Measurements from ENCODE around the gene NDC80. TPM values are rescaled to one million over a fixed set of nuclear protein-coding genes. Genes with fewer than 3 reads are reported as not detected.
"Not testable (repeated sequence)": the region's sequence is repeated elsewhere in the genome, so short reads cannot be mapped to it uniquely, and the experiment has no call there.

Gene NDC80
- total and polyA plus RNA-seq, 4 donors, result 0.29 to 2.4 (median 1.6) TPM

GRCh38 chr18:2657788-2658458 lies 86.6 kb downstream of the NDC80 start:
- no peak for DNase-seq
- no peaks in the 10 kb centered on the region for H3K9me3 ChIP-seq (ENCODE audit: control insufficient read depth, low read length)
- no peak overlapping the region for H3K4me3 ChIP-seq (ENCODE audit: low read length in 2 of 2)
- 39 to 40% methylated on average over 12 of the region's 12 CpGs for WGBS, 2 donors
- H3K36me3 ChIP-seq (ENCODE audit: control insufficient read depth in 1 of 2, insufficient read depth in 2 of 2, low read length in 1 of 2), result no peaks in the 10 kb centered on the region
- ATAC-seq (ENCODE audit: low FRiP score), result no peak
- H3K27ac ChIP-seq (ENCODE audit: low read depth in 1 of 2, low read length in 2 of 2), result no peak overlapping the region
- intact Hi-C loops (cut with DNase I), result loop anchor here in 1 of 2 donors (10.0 kb wide), 1 partner anchor 1943 kb away; the partner anchor contains the start of gene ENOSF1
- H3K4me1 ChIP-seq (ENCODE audit: control insufficient read depth in 1 of 2, insufficient read depth in 2 of 2, low read length in 2 of 2), result no peaks in the 10 kb centered on the region
- H3K27me3 ChIP-seq (ENCODE audit: control insufficient read depth in 1 of 2, insufficient read depth in 2 of 2, low read length in 1 of 2), result no peaks in the 10 kb centered on the region

DNA sequence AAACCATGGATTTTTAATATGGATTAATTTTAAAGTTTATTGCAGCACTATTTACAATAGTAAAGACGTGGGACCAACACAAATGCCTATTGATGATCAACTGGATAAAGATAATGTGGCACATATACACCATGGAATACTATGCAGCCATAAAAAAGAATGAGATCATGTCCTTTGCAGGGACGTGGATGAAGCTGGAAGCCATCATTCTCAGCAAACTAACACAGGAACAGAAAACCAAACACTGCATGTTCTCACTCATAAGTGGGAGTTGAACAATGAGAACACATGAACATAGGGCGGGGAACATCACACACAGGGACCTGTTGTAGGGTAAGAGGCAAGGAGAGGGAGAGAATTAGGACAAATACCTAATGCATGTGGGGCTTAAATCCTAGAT lies 89.5 kb downstream of the NDC80 start:
- H3K27me3 ChIP-seq (ENCODE audit: control insufficient read depth in 1 of 2, insufficient read depth in 2 of 2, low read length in 1 of 2); H3K9me3 ChIP-seq (ENCODE audit: control insufficient read depth, low read length); DNase-seq; intact Hi-C loops (cut with DNase I); H3K36me3 ChIP-seq (ENCODE audit: control insufficient read depth in 1 of 2, insufficient read depth in 2 of 2, low read length in 1 of 2); H3K4me1 ChIP-seq (ENCODE audit: control insufficient read depth in 1 of 2, insufficient read depth in 2 of 2, low read length in 2 of 2); H3K27ac ChIP-seq (ENCODE audit: low read depth in 1 of 2, low read length in 2 of 2); H3K4me3 ChIP-seq (ENCODE audit: low read length in 2 of 2); ATAC-seq (ENCODE audit: low FRiP score): not testable (repeated sequence)
- WGBS, 2 donors, result 93 to 96% methylated on average over 3 of the region's 3 CpGs

DNA sequence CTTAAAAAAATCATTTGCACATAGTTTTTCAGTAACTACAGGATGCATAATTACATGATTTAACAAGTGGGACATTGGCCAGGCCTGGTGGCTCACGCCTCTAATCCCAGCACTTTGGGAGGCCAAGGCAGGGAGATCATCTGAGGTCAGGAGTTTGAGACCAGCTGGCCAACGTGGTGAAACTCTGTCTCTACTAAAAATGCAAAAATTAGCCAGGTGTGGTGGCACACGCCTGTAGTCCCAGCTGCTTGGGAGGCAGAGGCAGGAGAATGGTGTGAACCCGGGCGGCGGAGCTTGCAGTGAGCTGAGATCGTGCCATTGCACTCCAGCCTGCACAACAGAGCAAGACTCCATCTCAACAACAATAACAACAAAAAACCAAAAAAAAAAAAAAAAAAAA lies 90.9 kb downstream of the NDC80 start:
- WGBS, 2 donors, result 88 to 92% methylated on average over 7 of the region's 7 CpGs
- H3K4me3 ChIP-seq (ENCODE audit: low read length in 2 of 2); DNase-seq; H3K36me3 ChIP-seq (ENCODE audit: control insufficient read depth in 1 of 2, insufficient read depth in 2 of 2, low read length in 1 of 2); intact Hi-C loops (cut with DNase I); H3K27me3 ChIP-seq (ENCODE audit: control insufficient read depth in 1 of 2, insufficient read depth in 2 of 2, low read length in 1 of 2); H3K4me1 ChIP-seq (ENCODE audit: control insufficient read depth in 1 of 2, insufficient read depth in 2 of 2, low read length in 2 of 2); ATAC-seq (ENCODE audit: low FRiP score); H3K27ac ChIP-seq (ENCODE audit: low read depth in 1 of 2, low read length in 2 of 2); H3K9me3 ChIP-seq (ENCODE audit: control insufficient read depth, low read length): not testable (repeated sequence)

GRCh38 chr18:2662990-2663389 lies 91.6 kb downstream of the NDC80 start:
- H3K4me1 ChIP-seq (ENCODE audit: control insufficient read depth in 1 of 2, insufficient read depth in 2 of 2, low read length in 2 of 2), result peaks cover 0 to 3% of the 10 kb centered on the region in 2 donors
- ATAC-seq (ENCODE audit: low FRiP score) (no peak), DNase-seq (no peak)
- WGBS, 2 donors, result 84 to 85% methylated on average over 5 of the region's 5 CpGs
- H3K27ac ChIP-seq (ENCODE audit: low read depth in 1 of 2, low read length in 2 of 2), result no peak overlapping the region
- H3K9me3 ChIP-seq (ENCODE audit: control insufficient read depth, low read length), result no peaks in the 10 kb centered on the region
- H3K36me3 ChIP-seq (ENCODE audit: control insufficient read depth in 1 of 2, insufficient read depth in 2 of 2, low read length in 1 of 2), result no peaks in the 10 kb centered on the region
- intact Hi-C loops (cut with DNase I), result no loop called here
- H3K4me3 ChIP-seq (ENCODE audit: low read length in 2 of 2), result no peak overlapping the region
- no peaks in the 10 kb centered on the region for H3K27me3 ChIP-seq (ENCODE audit: control insufficient read depth in 1 of 2, insufficient read depth in 2 of 2, low read length in 1 of 2)

Other genes with a start within 250 kb of the NDC80 start
- 10 to 100 TPM in 1 of 2 donors, 1 to 10 TPM in 1; 9.5 to 14.3 TPM for gene METTL4, start 52 bp upstream of the NDC80 start, total RNA-seq
- 10 to 100 TPM in 1 of 2 donors, 1 to 10 TPM in 1; 5.0 to 10.3 TPM for gene METTL4, start 52 bp upstream of the NDC80 start, polyA plus RNA-seq
- gene SMCHD1, start 84.2 kb downstream of the NDC80 start, total RNA-seq, result 10 to 100 TPM; 71.0 to 88.9 TPM
- gene SMCHD1, start 84.2 kb downstream of the NDC80 start, polyA plus RNA-seq, result 10 to 100 TPM in 1 of 2 donors, 1 to 10 TPM in 1; 7.9 to 22.2 TPM

Data from aorta (tissue), 5 donors.